NCI-H226 (cell line): ENCODE results near the gene FOCAD.

Source experiments
- DNase-seq: peaks from one replicate; pipeline ENCODE4 v3.0.0-alpha.2; 2015

Gene FOCAD

DNA sequence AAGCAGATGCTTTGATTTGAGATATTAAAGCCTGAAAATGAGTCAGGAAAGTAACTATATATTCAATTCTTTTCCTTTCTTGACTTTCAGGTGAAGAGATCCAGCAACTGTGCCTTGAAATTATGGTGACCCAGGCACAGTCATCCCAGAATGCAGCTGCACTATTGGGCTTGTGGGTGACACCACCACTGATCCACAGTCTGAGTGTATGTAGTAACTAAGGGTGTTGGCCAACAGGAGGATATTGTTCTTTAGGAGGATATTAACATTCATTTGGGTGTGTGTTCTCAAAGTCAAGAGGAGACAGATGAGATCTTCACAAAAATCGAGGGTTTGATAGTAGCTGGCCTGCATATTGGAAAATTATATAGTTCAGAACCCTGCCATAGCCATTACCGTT is 294.2 kb downstream of the FOCAD start:
- no peak for DNase-seq

DNA sequence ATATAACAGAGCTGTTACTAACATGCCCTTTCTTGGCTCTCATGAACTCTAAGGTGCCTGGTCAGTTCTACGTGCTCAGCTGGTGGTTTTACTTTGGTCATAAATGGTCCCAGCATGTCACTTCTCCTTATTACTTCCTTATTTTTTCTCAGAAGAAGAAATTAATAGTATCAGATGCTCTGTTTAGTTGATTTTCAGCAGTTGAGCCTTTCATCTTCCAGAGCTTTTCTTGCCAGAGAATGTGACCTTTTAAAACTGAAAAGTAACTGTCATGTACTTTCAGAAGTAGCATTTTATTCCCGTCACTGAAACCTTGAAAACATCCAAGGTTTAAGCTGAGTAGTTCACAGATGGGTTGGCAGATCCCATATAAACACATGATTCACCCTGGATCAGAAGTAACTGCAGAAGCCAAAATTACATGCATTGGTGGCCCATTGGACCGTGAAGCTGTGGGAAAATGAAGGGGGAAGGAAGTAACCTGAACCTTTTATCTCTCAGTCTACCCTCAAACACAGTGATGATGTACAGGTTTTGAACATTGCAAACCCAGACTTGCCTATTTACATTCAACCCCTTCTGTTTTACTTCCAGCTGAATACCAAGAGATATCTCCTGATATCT is 296.9 kb downstream of the FOCAD start:
- DNase-seq: peak; percentile 18

DNA sequence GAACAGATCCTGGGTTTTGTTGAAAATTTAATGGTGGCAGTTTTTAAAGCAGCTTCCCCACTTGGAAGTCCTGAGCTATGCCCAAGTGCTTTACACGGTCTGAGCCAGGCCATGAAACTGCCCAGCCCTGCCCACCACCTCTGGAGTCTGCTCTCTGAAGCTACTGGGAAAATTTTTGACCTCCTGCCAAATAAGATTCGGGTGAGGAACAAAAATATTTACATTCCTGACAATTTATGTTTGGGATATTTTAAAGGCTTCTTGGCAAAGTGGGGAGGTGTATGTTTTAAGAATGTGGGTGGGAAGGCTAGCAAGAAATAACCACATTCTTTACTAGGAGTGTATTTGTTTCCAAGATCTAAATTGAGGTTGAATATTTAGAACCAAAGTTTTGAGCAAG is 297.4 kb downstream of the FOCAD start:
- peak; percentile 70 for DNase-seq

DNA sequence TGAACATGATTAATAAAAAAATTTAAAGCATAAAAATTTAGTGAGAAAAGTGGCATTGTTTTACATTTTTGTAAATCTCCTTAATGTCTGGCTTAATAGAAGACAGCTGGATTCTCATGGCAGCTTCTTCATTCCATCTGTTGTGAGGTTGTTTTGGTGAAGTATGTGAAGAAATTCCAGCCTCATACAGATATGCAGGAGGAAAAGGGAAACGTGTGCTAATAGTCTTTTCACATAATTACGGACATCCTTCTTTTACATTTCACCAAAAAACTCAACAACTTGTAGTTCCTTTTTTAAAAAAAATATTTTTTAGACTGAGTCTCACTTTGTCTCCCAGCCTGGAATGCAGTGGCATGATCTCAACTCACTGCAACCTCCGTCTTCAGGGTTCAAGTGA is 300.4 kb downstream of the FOCAD start:
- no peak for DNase-seq

DNA sequence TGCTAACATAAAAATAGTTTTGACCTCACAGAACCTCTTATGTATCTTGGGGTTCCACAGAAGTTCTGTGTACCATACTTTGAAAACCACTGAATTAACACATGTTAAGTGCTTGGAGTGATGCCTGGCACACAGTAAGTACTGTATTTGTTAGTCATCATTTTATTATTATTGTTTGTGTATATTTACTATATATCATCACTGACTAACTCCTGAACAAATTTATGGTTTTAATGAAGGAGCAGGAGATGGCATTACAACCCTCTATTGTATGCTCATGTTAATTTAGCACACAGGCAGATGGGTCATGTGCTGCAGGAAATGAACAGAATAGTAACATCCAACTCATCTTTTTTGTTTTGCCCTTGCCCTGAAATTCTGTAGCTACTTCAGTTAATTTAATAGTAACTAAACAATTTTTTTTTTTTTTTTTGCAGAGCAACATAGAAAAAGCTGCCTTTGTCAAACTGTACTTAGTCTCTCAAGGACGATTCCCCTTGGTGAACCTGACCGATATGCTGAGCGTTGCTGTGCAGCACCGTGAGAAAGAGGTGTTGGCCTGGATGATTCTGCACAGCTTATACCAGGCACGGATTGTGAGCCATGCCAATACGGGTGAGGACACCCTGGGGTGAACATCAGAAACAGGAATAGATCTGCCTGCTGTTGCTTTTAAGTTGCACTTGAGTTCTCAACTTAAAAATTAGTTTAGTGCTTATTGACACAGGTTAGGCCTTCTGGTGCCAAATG is 302.0 kb downstream of the FOCAD start:
- no peak for DNase-seq

DNA sequence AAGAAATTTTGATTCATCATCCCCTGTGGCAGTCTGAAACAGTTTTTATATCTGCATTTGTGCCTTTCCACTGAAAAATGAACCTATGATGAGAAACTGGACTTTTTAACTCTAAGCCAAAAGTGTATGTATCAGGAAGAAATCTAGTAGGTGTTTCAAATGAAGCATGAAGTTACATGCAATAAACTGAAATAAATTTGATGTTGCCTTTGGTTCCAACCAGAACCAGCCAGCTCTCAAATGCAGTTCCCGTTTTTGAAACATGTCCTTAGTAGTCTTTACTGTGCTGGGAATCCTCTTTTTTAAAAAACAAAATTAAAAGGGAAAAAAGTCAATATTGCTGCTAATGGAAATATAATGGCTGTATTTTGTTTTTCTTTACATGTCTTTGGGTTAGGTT is 303.5 kb downstream of the FOCAD start:
- DNase-seq: no peak

DNA sequence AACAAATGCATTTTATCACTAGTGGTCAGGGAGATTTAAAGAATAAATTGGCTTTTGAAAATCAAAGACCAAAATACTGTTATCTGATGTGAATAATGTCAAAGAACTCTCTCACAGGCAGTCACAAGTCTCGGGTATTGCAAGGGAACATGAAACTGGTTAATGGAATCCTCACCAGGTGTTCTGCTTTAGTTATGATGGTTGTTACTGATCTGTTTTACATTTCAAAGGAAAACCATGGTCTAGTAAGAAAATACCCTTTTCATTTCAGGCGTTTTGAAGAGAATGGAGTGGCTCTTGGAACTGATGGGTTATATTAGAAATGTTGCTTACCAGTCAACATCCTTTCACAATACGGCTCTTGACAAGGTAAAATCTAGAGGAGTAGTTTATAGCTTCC is 304.0 kb downstream of the FOCAD start:
- no peak for DNase-seq

DNA sequence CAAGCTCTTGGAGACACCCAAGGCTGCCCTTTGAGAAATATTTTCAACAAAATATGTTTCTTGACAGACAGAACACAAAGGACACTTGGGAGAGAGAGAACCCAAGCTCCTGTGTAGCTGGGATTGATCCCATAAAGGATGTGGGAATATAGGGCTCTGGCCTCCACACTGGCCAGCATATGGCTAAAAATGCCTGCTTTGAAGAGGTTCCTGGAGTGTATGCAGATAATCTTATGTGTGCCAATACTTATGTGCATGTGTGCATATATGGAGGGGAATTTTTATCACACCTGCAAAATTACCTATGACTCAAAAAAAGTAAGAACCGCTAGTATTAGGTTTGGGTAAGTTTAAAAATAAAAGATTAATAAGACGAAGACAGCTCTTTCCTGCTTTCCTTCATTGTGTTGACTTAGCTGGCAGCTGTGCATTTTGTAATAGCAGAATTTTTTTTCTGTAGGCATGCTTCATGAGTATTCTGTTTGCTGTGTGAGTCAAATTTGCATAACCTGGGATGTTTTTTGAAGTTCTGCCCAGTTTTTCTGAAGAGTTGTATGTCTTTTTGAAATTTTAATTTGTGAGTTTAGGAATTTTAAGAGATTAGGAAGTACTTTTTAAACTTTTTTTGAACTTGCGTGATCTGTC is 304.7 kb downstream of the FOCAD start:
- DNase-seq: no peak

DNA sequence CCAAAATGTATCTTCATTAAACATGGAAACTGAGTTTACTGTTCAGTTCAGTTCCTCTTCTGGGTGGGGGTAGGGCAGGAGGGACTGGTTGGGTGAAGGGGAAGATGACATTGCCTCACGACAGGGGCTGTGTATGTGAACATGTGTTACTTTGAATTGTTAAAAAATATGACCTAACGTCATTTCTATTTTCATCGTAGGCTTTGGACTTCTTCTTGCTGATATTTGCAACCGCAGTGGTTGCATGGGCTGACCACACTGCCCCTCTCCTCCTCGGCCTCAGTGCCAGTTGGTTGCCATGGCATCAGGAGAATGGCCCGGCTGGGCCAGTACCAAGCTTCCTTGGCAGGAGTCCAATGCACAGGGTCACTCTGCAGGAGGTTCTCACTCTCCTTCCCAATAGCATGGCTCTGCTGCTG is 305.9 kb downstream of the FOCAD start:
- DNase-seq: no peak

DNA sequence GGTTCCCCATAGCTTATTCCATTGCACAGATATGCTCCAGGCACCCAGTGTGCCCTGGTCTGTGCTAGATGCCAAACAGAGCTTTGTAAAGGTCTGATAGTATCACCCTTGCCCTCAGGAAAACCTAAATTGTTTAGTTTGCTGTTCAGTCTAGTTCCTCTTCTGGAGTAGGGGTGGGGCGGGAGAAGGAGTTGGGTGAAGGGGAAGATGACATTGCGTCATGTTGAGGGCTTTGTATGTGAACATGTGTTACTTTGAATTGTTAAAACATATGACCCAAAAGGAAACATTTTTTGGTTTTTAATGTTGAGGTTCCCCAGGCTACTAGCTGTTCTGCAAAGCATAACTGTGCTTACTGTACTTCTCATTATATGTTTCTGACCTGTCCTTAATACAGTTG is 306.8 kb downstream of the FOCAD start:
- DNase-seq: no peak

DNA sequence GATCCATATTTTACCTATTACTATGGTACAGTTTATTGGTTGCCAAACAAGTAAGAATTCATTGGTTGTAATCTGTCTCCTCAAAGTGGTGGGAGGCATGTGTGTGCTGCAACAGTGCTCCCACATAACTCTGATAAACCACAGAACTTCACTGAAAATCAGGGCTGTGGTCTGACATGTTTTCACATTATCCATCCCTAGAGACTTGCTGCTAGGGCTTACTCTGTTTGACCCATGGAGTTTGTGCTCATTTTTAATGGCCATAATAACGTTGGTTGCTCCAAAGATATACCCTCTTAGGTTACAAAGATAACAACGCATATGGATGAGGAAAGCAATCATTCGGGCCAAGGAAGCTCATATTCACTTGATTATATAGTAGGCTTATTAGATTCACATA is 310.4 kb downstream of the FOCAD start:
- no peak for DNase-seq

DNA sequence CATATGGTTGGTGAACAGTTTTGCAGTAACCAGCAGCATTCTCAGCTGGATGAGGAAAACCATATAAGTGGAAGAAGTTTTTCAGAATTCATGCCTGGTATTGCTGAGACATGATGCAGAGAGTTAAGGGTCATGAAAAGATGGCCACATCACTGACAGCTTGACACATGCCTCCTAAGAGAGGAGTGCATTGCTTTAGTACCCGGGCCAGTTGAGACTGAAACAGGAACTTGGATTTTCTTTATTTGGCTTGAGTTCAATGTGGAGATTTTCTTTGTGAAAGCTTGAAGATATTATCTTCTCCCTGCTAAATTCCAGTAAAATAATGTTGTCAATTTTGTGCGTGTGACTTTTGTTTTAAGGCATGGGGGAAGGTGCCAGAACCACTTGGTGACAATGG is 311.6 kb downstream of the FOCAD start:
- no peak for DNase-seq

DNA sequence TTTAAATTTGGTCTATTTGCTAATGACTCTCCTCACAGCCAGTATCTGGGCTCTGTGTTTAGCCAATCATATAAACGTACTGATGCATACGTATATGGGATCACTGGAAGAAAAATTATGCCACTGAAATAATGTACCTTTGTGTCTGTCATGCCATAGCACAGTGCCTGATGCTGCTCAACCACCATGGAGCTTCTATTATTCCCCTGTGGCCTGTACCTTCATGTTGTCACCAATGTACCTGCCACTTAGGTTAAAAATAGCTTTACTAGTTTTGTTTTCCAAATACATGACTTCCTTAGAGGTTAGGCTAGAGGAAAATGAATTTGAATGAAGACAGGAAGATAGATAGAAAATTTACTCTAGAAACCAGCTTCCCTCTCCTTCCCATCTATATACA is 312.8 kb downstream of the FOCAD start:
- DNase-seq: no peak

DNA sequence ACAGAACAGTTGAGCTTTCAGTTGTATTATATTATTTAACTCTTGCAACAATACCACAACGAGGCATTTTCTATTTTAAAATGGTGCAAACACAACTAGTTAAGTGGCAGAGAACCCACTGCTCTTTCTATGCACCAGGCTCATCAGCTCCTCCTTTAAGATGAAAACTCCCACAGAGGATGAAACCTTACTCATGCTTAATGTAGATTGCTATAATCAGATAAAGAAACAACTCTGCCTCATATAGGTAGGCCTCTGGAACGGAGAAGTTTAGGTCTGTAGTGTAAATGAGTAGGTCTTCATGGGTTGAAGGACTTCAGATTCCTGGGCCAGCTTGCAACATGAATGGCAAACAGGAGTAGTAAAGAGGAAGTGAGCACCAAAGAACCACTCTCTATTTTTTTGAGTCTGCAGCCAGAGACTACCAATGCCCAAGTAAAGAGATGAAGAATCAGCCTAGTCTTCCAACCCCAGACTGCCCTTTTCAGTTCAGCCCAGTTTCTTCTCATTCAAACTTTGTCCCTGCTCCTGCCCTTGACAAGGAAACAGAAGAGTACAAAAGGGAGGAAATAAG is 313.5 kb downstream of the FOCAD start:
- no peak for DNase-seq

DNA sequence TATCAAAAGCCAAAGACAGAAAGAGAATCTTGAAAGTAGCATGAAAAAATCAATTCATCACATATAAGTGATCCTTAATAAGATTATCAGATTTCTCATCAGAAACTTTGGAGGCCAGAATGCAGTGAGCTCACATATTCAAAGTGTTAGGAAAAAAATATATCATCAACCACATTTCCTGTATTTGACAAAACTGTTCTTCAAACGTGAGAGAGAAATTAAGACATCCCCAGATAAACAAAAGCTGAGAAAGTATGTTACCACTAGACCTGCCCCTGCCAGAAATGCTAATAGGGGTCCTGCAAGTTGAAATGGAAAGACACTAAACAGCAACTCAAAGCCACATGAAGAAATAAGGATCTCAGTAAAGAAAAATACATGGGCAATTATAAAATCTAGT is 317.5 kb downstream of the FOCAD start:
- no peak for DNase-seq

DNA sequence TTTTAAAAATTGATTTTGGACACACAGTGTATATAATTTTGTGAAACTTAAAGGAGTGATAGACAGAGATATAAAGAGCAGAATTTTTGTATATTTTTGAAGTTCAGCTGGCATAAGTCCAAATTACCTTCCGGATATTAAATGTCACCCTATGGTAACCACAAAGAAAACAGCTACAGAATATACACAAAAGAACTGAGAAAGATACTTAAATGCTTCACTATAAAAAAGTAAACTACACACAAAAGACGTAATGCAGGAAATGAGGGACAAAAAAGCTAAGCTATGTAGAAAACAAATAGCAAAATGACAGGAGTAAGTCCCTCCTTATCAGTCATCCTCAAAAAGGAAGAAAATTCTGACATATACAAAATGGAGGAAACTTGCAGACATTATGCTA is 318.0 kb downstream of the FOCAD start:
- DNase-seq: no peak

DNA sequence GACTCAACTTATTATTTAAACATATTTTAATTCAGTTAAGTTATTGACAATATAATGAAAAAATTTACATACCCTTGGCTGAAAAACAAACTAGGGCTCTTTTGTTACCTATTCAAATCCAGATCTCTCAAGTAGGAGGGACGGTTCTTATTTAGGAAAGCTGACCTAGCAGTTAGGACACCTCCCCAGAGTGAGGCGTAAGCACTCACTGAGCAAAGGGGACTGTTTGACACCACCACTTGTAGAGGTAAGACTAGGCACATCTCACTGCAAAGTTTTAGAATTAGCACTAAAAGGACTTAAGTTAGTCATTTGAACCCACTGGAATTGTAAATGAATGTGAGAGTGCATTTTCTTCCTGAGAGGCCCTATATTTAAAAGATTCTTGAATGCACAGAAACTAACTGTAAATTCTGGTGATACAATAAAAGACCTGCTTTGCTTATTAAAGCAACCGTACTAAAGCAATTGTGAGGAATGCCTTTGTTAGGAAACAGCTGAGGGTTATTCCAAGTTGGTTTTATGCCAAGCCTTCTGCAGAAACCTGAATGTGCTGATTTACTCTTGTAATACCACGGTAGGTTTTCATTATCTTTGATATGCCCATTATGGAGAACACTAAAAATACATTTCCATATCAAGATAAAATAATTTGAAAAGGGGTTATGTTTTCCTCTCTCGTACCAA is 331.2 kb downstream of the FOCAD start:
- DNase-seq: no peak

DNA sequence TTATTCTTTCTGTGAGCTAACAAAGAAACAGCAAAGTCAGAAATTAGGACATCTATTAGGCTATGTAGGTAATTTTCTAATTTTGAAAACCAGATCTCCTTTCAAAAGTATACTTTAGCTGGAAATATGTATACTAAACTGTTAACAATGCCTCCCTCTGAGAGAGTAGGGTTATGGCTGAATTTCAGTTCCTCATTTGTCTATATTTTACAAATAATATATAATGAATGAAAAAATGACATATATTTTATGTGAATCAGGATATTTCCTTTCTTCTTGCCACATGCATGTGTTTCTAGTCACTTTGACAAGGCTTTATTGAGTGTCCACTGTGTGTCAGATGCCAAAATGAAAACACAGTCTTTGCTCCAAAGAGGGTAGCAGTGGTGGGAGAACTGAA is 331.9 kb downstream of the FOCAD start:
- no peak for DNase-seq

DNA sequence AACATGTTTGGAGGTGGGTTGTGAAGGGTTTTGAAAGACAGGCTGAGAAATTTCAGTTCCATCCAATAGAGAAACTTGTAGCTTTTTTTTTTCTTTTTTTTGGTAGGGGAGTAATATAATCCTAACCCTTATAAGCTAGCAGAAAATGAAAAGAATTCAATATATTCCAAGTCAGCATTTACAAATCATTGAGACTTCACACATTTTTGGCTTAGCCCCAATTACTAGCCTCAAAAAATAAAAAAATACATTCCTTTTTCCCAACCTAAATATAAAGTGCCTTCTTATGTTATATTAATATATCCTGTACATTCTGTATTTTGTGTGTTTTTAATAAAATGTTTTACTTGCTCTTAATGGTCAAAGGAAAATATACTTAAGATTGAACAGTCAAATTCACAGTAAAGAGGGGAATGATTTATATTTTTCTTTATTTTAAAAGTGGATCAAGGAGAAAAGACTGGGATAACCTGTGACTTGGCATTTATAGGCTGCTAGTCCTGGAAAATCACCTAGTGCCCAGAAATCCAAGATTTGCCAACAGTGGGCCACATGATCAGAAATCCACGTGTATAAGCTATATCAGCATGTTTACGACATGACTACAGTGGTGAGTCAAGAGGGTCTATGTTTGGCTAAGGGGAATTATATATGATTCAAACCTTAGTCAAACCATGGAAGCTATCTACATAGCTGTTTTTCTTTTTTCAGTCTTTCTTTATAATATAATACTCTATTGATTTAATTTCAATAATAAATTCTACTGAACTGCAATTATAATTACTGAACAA is 332.8 kb downstream of the FOCAD start:
- peak; percentile 33 for DNase-seq

DNA sequence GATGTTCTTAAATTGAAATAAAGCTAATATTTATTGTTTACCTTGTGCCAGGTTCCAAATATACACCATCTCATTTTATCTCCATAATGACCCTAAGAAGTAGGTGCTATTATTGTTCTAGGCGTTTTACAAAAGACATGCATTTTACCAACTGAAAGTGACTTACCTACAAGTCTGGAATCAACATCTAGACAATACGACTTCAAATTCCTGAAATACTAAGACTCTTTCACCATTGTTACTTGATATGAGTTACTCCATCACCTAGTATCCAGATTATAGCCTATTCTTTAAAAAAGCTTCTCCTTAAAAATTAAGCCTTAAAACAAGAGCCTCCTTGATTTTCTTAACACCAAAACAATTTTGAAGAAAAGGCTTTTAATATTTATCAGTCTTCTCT is 334.1 kb downstream of the FOCAD start:
- no peak for DNase-seq

DNA sequence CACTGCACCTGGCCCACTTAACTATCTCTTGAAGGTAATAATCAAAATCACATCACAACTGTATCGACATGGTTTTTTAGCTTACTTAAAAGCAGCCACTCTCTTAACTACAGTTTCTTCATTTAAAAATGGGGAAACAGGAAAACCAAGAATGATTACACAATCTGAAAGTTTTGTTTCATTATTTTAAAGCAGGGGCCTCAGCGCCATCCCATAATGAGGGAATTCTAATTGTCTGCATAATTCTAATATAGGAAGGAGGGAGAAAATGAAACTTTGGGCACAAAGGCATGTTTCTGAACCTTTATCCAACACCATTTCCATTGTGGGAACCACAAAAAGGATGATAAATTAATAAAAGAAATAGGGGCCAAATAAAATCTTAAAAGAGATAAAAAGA is 339.8 kb downstream of the FOCAD start:
- DNase-seq: no peak

DNA sequence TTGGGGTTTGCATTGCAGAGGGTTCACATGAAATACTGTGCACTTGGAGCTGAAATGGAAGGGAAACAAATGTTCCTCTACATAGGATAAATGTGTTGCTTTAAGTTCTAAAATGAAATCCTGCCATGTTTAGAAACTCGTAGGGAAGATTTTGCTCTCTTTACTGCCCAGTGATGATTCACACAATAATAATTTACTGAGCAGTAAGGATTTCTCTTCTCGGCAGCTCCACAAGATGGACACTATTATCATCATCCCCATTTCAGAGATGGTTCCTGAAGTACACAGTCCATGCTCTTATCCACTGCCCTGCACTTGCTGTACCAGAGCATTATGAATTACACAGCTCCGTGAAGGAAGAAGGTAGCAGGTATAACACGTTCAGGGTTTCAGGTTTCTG is 343.2 kb downstream of the FOCAD start:
- DNase-seq: peak; percentile 21

DNA sequence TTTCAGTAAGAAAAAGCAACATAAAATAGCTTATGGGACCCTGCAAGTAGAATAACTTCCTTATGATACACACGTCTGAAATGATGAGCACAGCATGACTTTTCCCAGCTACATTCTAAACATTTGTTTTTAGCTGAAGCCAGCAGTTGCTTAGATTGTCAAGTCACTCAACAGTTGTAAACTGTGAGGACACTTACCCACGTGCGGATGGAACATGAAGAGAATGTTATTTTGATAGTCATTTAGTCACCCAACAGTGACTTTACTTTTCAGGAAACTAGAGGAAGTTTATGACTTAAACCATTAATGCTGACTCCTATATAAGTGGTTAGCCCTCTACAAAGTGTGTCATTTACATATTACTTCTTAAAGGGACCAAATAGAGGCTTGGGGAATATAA is 344.4 kb downstream of the FOCAD start:
- DNase-seq: no peak
